ENCODE measurements around the gene PLEKHG4.
A peak's percentile ranks its signal among the peaks of the same experiment; 100 is the strongest.

The PLEKHG4 gene

GRCh38 chr16:67279296-67280089 is at the start of gene PLEKHG4:
Gene PLEKHG4, plus strand, starts transcription at chr16:67279532. Its CDS starts 513 bp downstream, at chr16:67280045.
- in situ Hi-C loops (cut with MboI; ENCODE audit: low pct_unique_long_range_greater_than_20kb, low sequenced_read_pairs), result no loop called here
- DNase-seq, result peak; percentile 83

GRCh38 chr16:67229906-67230808 is 49.2 kb upstream of the PLEKHG4 start:
- in situ Hi-C loops (cut with MboI; ENCODE audit: low pct_unique_long_range_greater_than_20kb, low sequenced_read_pairs), result no loop called here
- no peak for DNase-seq

GRCh38 chr16:67230809-67231660 is 48.3 kb upstream of the PLEKHG4 start:
- in situ Hi-C loops (cut with MboI; ENCODE audit: low pct_unique_long_range_greater_than_20kb, low sequenced_read_pairs), result no loop called here
- no peak for DNase-seq

- in situ Hi-C loops (cut with MboI; ENCODE audit: low pct_unique_long_range_greater_than_20kb, low sequenced_read_pairs), result no loop called here
These were observed 45.7 kb upstream of the PLEKHG4 start for GRCh38 chr16:67233596-67233995.

GRCh38 chr16:67234180-67234597 is 45.1 kb upstream of the PLEKHG4 start:
- no peak for DNase-seq
- in situ Hi-C loops (cut with MboI; ENCODE audit: low pct_unique_long_range_greater_than_20kb, low sequenced_read_pairs), result no loop called here

More at GRCh38 chr16:67233596-67233995, 45.7 kb upstream of the PLEKHG4 start:
- DNase-seq, result no peak

- in situ Hi-C loops (cut with MboI; ENCODE audit: low pct_unique_long_range_greater_than_20kb, low sequenced_read_pairs), result no loop called here
- DNase-seq, result peak; percentile 91
These were observed 43.3 kb upstream of the PLEKHG4 start for GRCh38 chr16:67235816-67236562.

- in situ Hi-C loops (cut with MboI; ENCODE audit: low pct_unique_long_range_greater_than_20kb, low sequenced_read_pairs), result no loop called here
- DNase-seq, result no peak
These were observed 42.6 kb upstream of the PLEKHG4 start for GRCh38 chr16:67236563-67237395.

GRCh38 chr16:67237396-67238277 is 41.7 kb upstream of the PLEKHG4 start:
- in situ Hi-C loops (cut with MboI; ENCODE audit: low pct_unique_long_range_greater_than_20kb, low sequenced_read_pairs), result no loop called here
- no peak for DNase-seq

GRCh38 chr16:67238278-67238575 is 41.1 kb upstream of the PLEKHG4 start:
- DNase-seq, result no peak
- in situ Hi-C loops (cut with MboI; ENCODE audit: low pct_unique_long_range_greater_than_20kb, low sequenced_read_pairs), result no loop called here

- in situ Hi-C loops (cut with MboI; ENCODE audit: low pct_unique_long_range_greater_than_20kb, low sequenced_read_pairs), result no loop called here
These were observed 40.4 kb upstream of the PLEKHG4 start for GRCh38 chr16:67238806-67239470.

GRCh38 chr16:67240506-67240905 is 38.8 kb upstream of the PLEKHG4 start:
- no peak for DNase-seq
- in situ Hi-C loops (cut with MboI; ENCODE audit: low pct_unique_long_range_greater_than_20kb, low sequenced_read_pairs), result no loop called here

More at GRCh38 chr16:67238806-67239470, 40.4 kb upstream of the PLEKHG4 start:
- no peak for DNase-seq

GRCh38 chr16:67241008-67241900 is 38.1 kb upstream of the PLEKHG4 start:
- in situ Hi-C loops (cut with MboI; ENCODE audit: low pct_unique_long_range_greater_than_20kb, low sequenced_read_pairs), result no loop called here
- DNase-seq, result no peak

GRCh38 chr16:67242138-67242730 is 37.1 kb upstream of the PLEKHG4 start:
- no peak for DNase-seq
- in situ Hi-C loops (cut with MboI; ENCODE audit: low pct_unique_long_range_greater_than_20kb, low sequenced_read_pairs), result no loop called here

- in situ Hi-C loops (cut with MboI; ENCODE audit: low pct_unique_long_range_greater_than_20kb, low sequenced_read_pairs), result no loop called here
These were observed 35.9 kb upstream of the PLEKHG4 start for GRCh38 chr16:67243481-67243880.

More at GRCh38 chr16:67243481-67243880, 35.9 kb upstream of the PLEKHG4 start:
- no peak for DNase-seq
